Breast epithelium (tissue), 3 donors: ENCODE data around the gene SDC3.

ENCODE experiments used
- POLR2A ChIP-seq: fragments of 450-650 bp; IDR thresholded peaks from one replicate; pipeline ENCODE4 v1.6.1; 2016; ENCODE audit warnings: antibody characterized with exemption, mild to moderate bottlenecking, moderate library complexity
- TF ChIP-seq, protein P1 (sequence below), 3 donors: fragments of 450-650 bp; IDR thresholded peaks; one replicate each; pipeline ENCODE4 v1.5.1; 2016 to 2017; ENCODE audit warnings: antibody characterized with exemption in 3 of 3, mild to moderate bottlenecking in 3 of 3, moderate library complexity in 3 of 3

DNA sequence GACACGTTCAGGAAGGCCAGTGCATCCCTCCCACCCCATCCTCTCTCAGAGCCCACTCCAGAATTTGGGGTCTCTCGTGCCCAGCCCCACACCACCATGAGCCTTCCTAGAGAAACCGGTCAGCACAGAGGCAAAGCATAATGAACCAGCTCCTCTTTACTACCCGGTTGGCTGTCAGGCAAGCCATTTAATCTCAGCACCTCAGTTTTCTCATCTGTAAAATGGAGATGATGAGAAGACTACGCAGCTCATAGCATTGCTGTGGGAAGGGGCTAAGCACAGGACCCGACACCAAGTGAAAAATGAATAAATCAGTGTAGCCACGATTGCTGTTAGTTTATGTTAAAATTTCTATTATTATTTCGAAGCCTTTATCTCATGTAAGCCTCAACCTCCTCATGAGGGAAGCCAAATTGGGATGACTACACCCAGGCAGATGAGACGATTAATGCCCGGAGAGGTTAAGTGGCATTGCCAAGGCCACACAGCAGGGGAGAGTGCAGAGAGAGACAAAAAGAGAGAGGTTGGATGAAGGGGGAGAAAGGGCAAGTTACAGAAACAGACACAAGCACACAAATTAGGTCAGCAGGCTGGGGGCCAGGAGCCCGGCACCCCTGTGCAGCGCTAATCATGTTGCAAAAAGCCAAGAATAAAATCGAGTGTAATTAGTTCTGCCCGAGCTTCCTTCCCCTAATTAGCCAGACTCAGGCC lies 25.7 kb downstream of the SDC3 start:
- TF ChIP-seq, protein P1, sequence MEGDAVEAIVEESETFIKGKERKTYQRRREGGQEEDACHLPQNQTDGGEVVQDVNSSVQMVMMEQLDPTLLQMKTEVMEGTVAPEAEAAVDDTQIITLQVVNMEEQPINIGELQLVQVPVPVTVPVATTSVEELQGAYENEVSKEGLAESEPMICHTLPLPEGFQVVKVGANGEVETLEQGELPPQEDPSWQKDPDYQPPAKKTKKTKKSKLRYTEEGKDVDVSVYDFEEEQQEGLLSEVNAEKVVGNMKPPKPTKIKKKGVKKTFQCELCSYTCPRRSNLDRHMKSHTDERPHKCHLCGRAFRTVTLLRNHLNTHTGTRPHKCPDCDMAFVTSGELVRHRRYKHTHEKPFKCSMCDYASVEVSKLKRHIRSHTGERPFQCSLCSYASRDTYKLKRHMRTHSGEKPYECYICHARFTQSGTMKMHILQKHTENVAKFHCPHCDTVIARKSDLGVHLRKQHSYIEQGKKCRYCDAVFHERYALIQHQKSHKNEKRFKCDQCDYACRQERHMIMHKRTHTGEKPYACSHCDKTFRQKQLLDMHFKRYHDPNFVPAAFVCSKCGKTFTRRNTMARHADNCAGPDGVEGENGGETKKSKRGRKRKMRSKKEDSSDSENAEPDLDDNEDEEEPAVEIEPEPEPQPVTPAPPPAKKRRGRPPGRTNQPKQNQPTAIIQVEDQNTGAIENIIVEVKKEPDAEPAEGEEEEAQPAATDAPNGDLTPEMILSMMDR (IDR thresholded peaks at IDR 0.05) = no peak
- no peak for TF ChIP-seq POLR2A
